HUES48 (cell line): ENCODE data around the gene BLVRA.
"Not testable (repeated sequence)": the region's sequence is repeated elsewhere in the genome, so short reads cannot be mapped to it uniquely, and the experiment has no call there.

ENCODE experiments used
- H3K27ac ChIP-seq: one replicate; pipeline ENCODE4 v1.7.0; 2013; ENCODE audit warnings: low read depth, low read length, inconsistent platforms
- H3K27me3 ChIP-seq: 2 replicates; pipeline ENCODE4 v1.6.1; 2013; ENCODE audit warnings: mild to moderate bottlenecking, low read length; ENCODE audit not compliant: control insufficient read depth, insufficient read depth
- H3K36me3 ChIP-seq: 2 replicates; pipeline ENCODE4 v1.6.1; 2013; ENCODE audit warnings: low read length; ENCODE audit not compliant: control insufficient read depth, insufficient read depth
- H3K4me1 ChIP-seq: 2 replicates; pipeline ENCODE4 v1.6.1; 2013; ENCODE audit warnings: mild to moderate bottlenecking, low read length; ENCODE audit not compliant: control insufficient read depth, insufficient read depth
- H3K4me3 ChIP-seq: 2 replicates; pipeline ENCODE4 v1.5.1; 2013; ENCODE audit warnings: mild to moderate bottlenecking, low read depth, low read length
- H3K9ac ChIP-seq: 2 replicates; pipeline ENCODE4 v1.6.1; 2013; ENCODE audit warnings: mild to moderate bottlenecking, low read depth, low read length, moderate library complexity
- H3K9me3 ChIP-seq: 2 replicates; pipeline ENCODE4 v1.6.1; 2013; ENCODE audit warnings: low read length; ENCODE audit not compliant: control insufficient read depth, insufficient read depth

BLVRA gene

DNA sequence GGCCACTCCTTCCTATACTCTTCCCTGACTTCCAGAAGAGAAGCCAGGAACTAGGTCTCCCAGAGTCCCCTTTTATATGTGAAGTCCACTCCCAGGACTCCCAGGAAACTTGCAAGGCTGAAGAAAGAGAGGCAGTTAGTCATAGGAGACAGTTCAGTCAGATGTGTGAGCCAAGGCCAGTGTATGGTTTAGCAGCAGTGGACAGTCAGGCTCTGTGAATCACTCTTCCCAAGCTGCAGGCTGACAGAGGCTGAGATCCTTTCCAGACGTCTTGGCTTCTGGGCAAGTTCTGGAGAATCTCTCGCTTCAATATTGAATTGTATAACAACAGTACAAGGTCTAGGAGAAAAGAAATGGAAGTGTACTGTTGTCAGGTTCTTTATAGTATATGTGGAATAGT, 26.9 kb downstream of the BLVRA start:
- H3K9me3 ChIP-seq, result no peaks in the 10 kb centered on the region
- H3K36me3 ChIP-seq, result peaks cover 9% of the 10 kb centered on the region
- no peak overlapping the region for H3K9ac ChIP-seq
- H3K4me1 ChIP-seq, result no peaks in the 10 kb centered on the region
- no peak overlapping the region for H3K27ac ChIP-seq
- H3K27me3 ChIP-seq, result no peaks in the 10 kb centered on the region
- H3K4me3 ChIP-seq, result no peak overlapping the region

- H3K4me3 ChIP-seq, result no peak overlapping the region
- H3K36me3 ChIP-seq, result peaks cover 22% of the 10 kb centered on the region
- H3K27ac ChIP-seq, result no peak overlapping the region
- no peaks in the 10 kb centered on the region for H3K4me1 ChIP-seq
- no peaks in the 10 kb centered on the region for H3K27me3 ChIP-seq
- no peaks in the 10 kb centered on the region for H3K9me3 ChIP-seq
- no peak overlapping the region for H3K9ac ChIP-seq
Measured at GRCh38 chr7:43787771-43788170, 29.3 kb downstream of the BLVRA start.

- Histone ChIP-seq H3K4me1 (no peaks in the 10 kb centered on the region), H3K9ac (no peak overlapping the region), H3K9me3 (no peaks in the 10 kb centered on the region), H3K27me3 (no peaks in the 10 kb centered on the region), H3K27ac (no peak overlapping the region), H3K36me3 (peaks cover 26% of the 10 kb centered on the region), H3K4me3 (no peak overlapping the region)
Measured at GRCh38 chr7:43790006-43790405, 31.5 kb downstream of the BLVRA start.

DNA sequence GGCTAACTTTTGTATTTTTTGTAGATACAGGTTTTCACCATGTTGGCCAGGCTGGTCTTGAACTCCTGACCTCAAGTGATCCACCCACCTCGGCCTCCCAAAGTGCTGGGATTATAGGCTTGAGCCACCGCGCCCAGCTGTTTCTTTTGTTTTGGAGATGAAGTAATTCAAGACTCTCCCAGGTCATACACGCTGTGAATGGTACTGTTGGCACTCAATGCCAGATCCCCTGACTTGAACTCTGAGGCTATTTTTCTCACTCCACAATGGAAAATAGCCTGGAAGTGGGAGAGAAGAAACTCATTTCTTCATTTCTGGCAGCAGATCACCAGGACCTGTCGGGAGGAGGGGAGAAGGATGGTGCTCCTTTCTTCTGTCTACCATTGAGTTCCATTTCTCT, 32.4 kb downstream of the BLVRA start:
- Histone ChIP-seq H3K4me1 (no peaks in the 10 kb centered on the region), H3K27me3 (no peaks in the 10 kb centered on the region), H3K9me3 (no peaks in the 10 kb centered on the region), H3K4me3 (no peak overlapping the region), H3K36me3 (peaks cover 26% of the 10 kb centered on the region), H3K9ac (no peak overlapping the region), H3K27ac (no peak overlapping the region)

- H3K4me3 ChIP-seq, result no peak overlapping the region
- peaks cover 26% of the 10 kb centered on the region for H3K36me3 ChIP-seq
- no peak overlapping the region for H3K9ac ChIP-seq
- no peak overlapping the region for H3K27ac ChIP-seq
- H3K4me1 ChIP-seq, result no peaks in the 10 kb centered on the region
- no peaks in the 10 kb centered on the region for H3K27me3 ChIP-seq
- no peaks in the 10 kb centered on the region for H3K9me3 ChIP-seq
Measured at GRCh38 chr7:43791665-43792064, 33.2 kb downstream of the BLVRA start.

DNA sequence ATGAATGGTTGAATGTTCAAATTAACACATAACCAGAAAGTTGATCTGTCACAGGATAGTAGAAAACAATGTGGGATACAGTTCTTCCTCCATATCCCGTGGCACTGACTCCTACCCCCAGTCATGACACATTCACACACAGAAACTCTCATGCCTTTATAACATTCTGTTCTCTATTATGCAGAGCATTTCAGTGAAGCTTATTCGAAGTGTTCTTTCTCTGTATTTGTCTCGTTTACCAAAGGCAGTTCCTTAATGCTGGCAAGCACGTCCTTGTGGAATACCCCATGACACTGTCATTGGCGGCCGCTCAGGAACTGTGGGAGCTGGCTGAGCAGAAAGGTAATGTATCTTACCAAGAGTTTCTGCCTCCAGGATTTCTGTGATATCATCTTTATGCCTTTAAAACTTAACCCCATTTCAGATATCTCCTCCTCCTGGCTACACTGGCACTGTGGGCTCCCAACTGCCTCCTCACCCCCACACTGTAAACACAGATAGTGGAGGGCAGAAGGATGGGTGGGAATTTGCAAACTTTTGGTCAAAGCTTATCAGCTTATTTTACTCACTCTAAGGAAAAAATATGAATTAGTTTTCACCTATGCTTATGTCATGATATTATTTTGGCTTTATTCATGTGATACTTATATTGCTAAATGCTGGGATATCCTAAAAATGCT, 34.1 kb downstream of the BLVRA start:
- Histone ChIP-seq H3K27ac (no peak overlapping the region), H3K4me1 (no peaks in the 10 kb centered on the region), H3K27me3 (no peaks in the 10 kb centered on the region), H3K9ac (no peak overlapping the region), H3K36me3 (peaks cover 26% of the 10 kb centered on the region), H3K9me3 (no peaks in the 10 kb centered on the region), H3K4me3 (no peak overlapping the region)

- Histone ChIP-seq H3K4me1 (no peaks in the 10 kb centered on the region), H3K9ac (no peak overlapping the region), H3K27ac (no peak overlapping the region), H3K27me3 (no peaks in the 10 kb centered on the region), H3K4me3 (no peak overlapping the region), H3K36me3 (peaks cover 11% of the 10 kb centered on the region; the same call in 1 of the 2 replicates), H3K9me3 (no peaks in the 10 kb centered on the region)
Measured at GRCh38 chr7:43799605-43800004, 41.1 kb downstream of the BLVRA start.

GRCh38 chr7:43803865-43804264, 45.4 kb downstream of the BLVRA start:
- Histone ChIP-seq H3K4me1 (no peaks in the 10 kb centered on the region), H3K27me3 (no peaks in the 10 kb centered on the region), H3K9ac (no peak overlapping the region), H3K27ac (no peak overlapping the region), H3K36me3 (peaks cover 22% of the 10 kb centered on the region), H3K9me3 (no peaks in the 10 kb centered on the region), H3K4me3 (no peak overlapping the region)

DNA sequence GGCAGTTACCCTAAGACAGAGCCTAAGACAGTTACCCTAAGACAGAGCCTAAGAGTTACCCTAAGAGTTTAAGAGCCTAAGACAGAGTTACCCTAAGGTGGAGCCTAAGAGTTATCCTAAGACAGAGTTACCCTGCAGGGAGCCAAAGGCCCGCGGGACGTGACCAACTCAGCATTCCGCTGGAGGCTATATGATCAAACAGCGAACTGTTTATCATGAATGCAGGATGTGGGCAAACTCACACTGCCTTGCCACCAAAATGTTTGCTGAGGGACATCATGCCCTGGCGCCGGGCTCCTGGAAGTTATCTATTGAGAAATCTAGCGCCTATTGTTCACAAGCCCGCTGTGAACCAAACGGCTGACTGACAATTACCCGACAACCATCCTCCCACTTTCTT, 49.9 kb downstream of the BLVRA start:
- Histone ChIP-seq H3K36me3 (peaks cover 13% of the 10 kb centered on the region), H3K9me3 (no peaks in the 10 kb centered on the region; the same call in 1 of the 2 replicates), H3K27ac (no peak overlapping the region), H3K27me3 (no peaks in the 10 kb centered on the region), H3K4me1 (no peaks in the 10 kb centered on the region), H3K4me3 (no peak overlapping the region), H3K9ac (no peak overlapping the region)

DNA sequence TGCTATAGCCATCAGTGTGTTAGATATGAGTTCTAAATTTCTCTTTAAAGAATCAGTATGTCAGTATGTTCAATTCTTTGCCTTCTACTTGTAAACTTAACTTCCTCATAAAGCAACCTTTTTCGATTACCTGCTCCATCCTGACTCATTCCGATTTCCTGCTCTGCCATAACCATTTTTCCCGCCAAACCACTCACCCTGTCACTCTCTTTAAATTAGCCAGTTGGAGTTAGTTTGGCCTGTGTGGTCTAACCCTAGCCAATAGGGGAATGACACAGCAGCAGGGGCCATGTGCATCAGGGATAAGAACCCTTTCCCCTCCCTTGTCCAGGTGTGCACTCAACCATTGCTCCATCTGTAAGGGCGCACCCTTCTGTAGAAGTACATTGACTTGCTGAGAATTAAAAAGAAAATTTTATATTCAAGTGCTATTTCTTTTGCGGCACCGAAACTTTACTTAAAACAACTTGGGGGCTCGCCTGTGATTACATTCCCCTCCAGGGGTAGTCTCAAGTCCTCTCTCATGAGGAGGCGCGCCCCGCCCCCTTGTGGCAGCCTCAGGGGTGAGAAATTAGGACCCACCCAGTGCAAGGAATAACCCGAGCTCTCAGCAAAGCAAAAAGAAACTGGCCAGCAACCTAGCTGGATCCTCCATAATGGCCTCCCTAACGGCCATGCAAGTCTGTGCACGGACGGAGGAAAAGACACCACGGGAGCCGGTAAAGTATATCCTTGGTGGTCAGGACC, 51.9 kb downstream of the BLVRA start:
- H3K27ac ChIP-seq, H3K4me1 ChIP-seq, H3K4me3 ChIP-seq: not testable (repeated sequence)

GRCh38 chr7:43815373-43815772, 56.9 kb downstream of the BLVRA start:
- Histone ChIP-seq H3K27me3 (no peaks in the 10 kb centered on the region), H3K27ac (no peak overlapping the region), H3K9ac (no peak overlapping the region), H3K4me1 (peaks cover 17% of the 10 kb centered on the region), H3K9me3 (peaks cover 4% of the 10 kb centered on the region; the same call in 1 of the 2 replicates), H3K4me3 (peak overlapping the region; percentile 39; the same call in 1 of the 2 replicates), H3K36me3 (no peaks in the 10 kb centered on the region)

More for the DNA sequence above, 51.9 kb downstream of the BLVRA start:
- H3K9me3 ChIP-seq, H3K9ac ChIP-seq, H3K27me3 ChIP-seq, H3K36me3 ChIP-seq: not testable (repeated sequence)
